Measurements from ENCODE around the gene LRRC75A. TPM values are rescaled to one million over a fixed set of nuclear protein-coding genes. Genes with fewer than 3 reads are reported as not detected.

Gene LRRC75A
- total RNA-seq, 1 experiment from 2014 or later: 10.1 TPM

- no peaks in the 10 kb centered on the region for H3K36me3 Mint-ChIP-seq (ENCODE audit: insufficient read depth in 1 of 3, low read depth in 3 of 3)
Measured at GRCh38 chr17:16415031-16415924, 76.7 kb downstream of the LRRC75A start, which contains the start of gene TRPV2. Gene TRPV2, plus strand, starts transcription at chr17:16415571. Its CDS starts 2,098 bp downstream, at chr17:16417669.

More at GRCh38 chr17:16415031-16415924, 76.7 kb downstream of the LRRC75A start, which contains the start of gene TRPV2:
- no peak within 1 kb of the TSS for H3K27ac ChIP-seq (ENCODE audit: insufficient read length, low read depth, low read length)
- no peaks in the 10 kb centered on the region for H3K9me3 ChIP-seq (ENCODE audit: control insufficient read depth, low read depth, low read length)
- Mint-ChIP-seq H3K4me1 (peaks cover 10 to 27% of the 10 kb centered on the region in 2 experiments; a peak in 3 of 4 replicates), H3K9me3 (no peaks in the 10 kb centered on the region), H3K27ac (no peak within 1 kb of the TSS), H3K27me3 (ENCODE audit: low read depth) (peaks cover 3% of the 10 kb centered on the region; the same call in 1 of the 2 replicates), H3K4me3 (no peak within 1 kb of the TSS; a peak in 2 of 5 replicates)
- no peaks in the 10 kb centered on the region for H3K79me1 ChIP-seq (ENCODE audit: insufficient read depth, low read depth, low read length, poor library complexity, severe bottlenecking)
- no peaks in the 10 kb centered on the region; the same call in 1 of the 2 replicates for H3K4me1 ChIP-seq (ENCODE audit: insufficient read depth, low read length)
- peak; percentile 85 for DNase-seq
- H2AFZ ChIP-seq (ENCODE audit: low read length): no peak within 1 kb of the TSS
- no peak within 1 kb of the TSS for H4K5ac ChIP-seq (ENCODE audit: insufficient read length, low read depth, low read length)
- no peak within 1 kb of the TSS for H2BK5ac ChIP-seq (ENCODE audit: insufficient read length, low read length)
- TF ChIP-seq CTCF (conservative IDR thresholded peaks at IDR 0.05): peak; percentile 72
- no peak within 1 kb of the TSS for H4K91ac ChIP-seq (ENCODE audit: insufficient read length, low read depth, low read length)
- no peak within 1 kb of the TSS for H2BK12ac ChIP-seq (ENCODE audit: insufficient read length, low read depth, low read length)
- no peak within 1 kb of the TSS for H3K56ac ChIP-seq (ENCODE audit: insufficient read length, low read depth, low read length)
- no peak within 1 kb of the TSS for H3K4me2 ChIP-seq (ENCODE audit: insufficient read depth, insufficient read length, low read length)
- no peak within 1 kb of the TSS for H3K14ac ChIP-seq (ENCODE audit: insufficient read depth, low read length)
- WGBS (ENCODE audit: extremely low coverage, insufficient read length, low lambda C conversion rate): no CpG with 5 or more reads among the region's 21 CpGs
- no peak within 1 kb of the TSS for H2BK120ac ChIP-seq (ENCODE audit: low read depth, low read length, poor library complexity, severe bottlenecking)
- no peak within 1 kb of the TSS for H4K8ac ChIP-seq (replicated peaks; ENCODE audit: insufficient read length, low read depth, low read length)
- no peak within 1 kb of the TSS for H2BK15ac ChIP-seq (ENCODE audit: low read depth, low read length)
- no peaks in the 10 kb centered on the region for H3K79me2 ChIP-seq (ENCODE audit: insufficient read depth, low read length)
- H2AK5ac ChIP-seq (ENCODE audit: insufficient read length, low read length): no peak within 1 kb of the TSS
- H3K27me3 ChIP-seq (ENCODE audit: insufficient read depth, low read length): no peaks in the 10 kb centered on the region
- no peak within 1 kb of the TSS for H3K23ac ChIP-seq (ENCODE audit: insufficient read length, low read depth, low read length)
- H3K23me2 ChIP-seq (ENCODE audit: insufficient read length, low read depth, low read length, poor library complexity, severe bottlenecking): no peaks in the 10 kb centered on the region
- no peak within 1 kb of the TSS for H2BK20ac ChIP-seq (ENCODE audit: low read depth, low read length, poor library complexity, severe bottlenecking)
- no peak within 1 kb of the TSS for H3K9ac ChIP-seq (ENCODE audit: extremely low read depth, insufficient read length, low read length)
- no peaks in the 10 kb centered on the region for H4K20me1 ChIP-seq (ENCODE audit: control insufficient read depth, insufficient read depth, insufficient read length)
- H3T11ph ChIP-seq (ENCODE audit: low read length): no peak within 1 kb of the TSS
- no peak within 1 kb of the TSS for H3K18ac ChIP-seq (ENCODE audit: insufficient read length, low read depth, low read length)
- H3K4ac ChIP-seq (ENCODE audit: low read depth, low read length): no peak within 1 kb of the TSS
